ENCODE results near the gene SUMO1.
"Not testable (repeated sequence)": the region's sequence is repeated elsewhere in the genome, so short reads cannot be mapped to it uniquely, and the experiment has no call there.

Gene SUMO1

GRCh38 chr2:202238234-202239197 is at the start of gene SUMO1:
Gene SUMO1, minus strand, starts transcription at chr2:202238597. Its CDS starts 146 bp downstream, at chr2:202238451.
- DNase-seq = peak; percentile 95

- DNase-seq = no peak
These were observed 48.2 kb upstream of the SUMO1 start for GRCh38 chr2:202286595-202286994.

- no peak for DNase-seq
These were observed 40.5 kb upstream of the SUMO1 start for GRCh38 chr2:202278944-202279343.

- DNase-seq = peak; percentile 75
These were observed 39.8 kb upstream of the SUMO1 start for GRCh38 chr2:202278036-202278760.

- DNase-seq = peak; percentile 43
These were observed 37.8 kb upstream of the SUMO1 start for GRCh38 chr2:202276078-202276720.

GRCh38 chr2:202270487-202270886 is 32.1 kb upstream of the SUMO1 start:
- no peak for DNase-seq

- peak; percentile 56 for DNase-seq
These were observed 31.2 kb upstream of the SUMO1 start for GRCh38 chr2:202269585-202269984.

GRCh38 chr2:202267495-202267894 is 29.1 kb upstream of the SUMO1 start:
- DNase-seq = peak; percentile 52

- DNase-seq = peak; percentile 96
These were observed 27.3 kb upstream of the SUMO1 start, which contains the start of gene NOP58 for GRCh38 chr2:202265467-202266277. Gene NOP58, plus strand, starts transcription at chr2:202265763. Its CDS starts 179 bp downstream, at chr2:202265942.

- no peak for DNase-seq
These were observed 23.1 kb upstream of the SUMO1 start for GRCh38 chr2:202261531-202261930.

GRCh38 chr2:202251494-202251893 is 13.1 kb upstream of the SUMO1 start:
- DNase-seq = no peak

GRCh38 chr2:202249521-202250253 is 11.3 kb upstream of the SUMO1 start:
- DNase-seq = no peak

- DNase-seq = not testable (repeated sequence)
These were observed 9.3 kb upstream of the SUMO1 start for GRCh38 chr2:202247710-202248109.

- peak; percentile 18 for DNase-seq
These were observed 587 bp downstream of the SUMO1 start for GRCh38 chr2:202237787-202238233.

- no peak for DNase-seq
These were observed 16.5 kb downstream of the SUMO1 start for GRCh38 chr2:202221873-202222272.

- DNase-seq = no peak
These were observed 23.2 kb downstream of the SUMO1 start for GRCh38 chr2:202215179-202215578.

- DNase-seq = no peak
These were observed 29.9 kb downstream of the SUMO1 start for GRCh38 chr2:202208526-202208925.

- DNase-seq = no peak
These were observed 33.5 kb downstream of the SUMO1 start for GRCh38 chr2:202204855-202205254.

- DNase-seq = no peak
These were observed 35.0 kb downstream of the SUMO1 start for GRCh38 chr2:202203348-202203747.

- DNase-seq = no peak
These were observed 36.9 kb downstream of the SUMO1 start for GRCh38 chr2:202201220-202202160.

All from activated CD4-positive, alpha-beta T cell treated with anti-CD3 and anti-CD28 coated beads, Interleukin-2, amount 50 U/mL, for 16 hours (primary cell).